PFSK-1 (cell line): ENCODE data around the gene SFRP5.

ENCODE experiments used
- POLR2AphosphoS5 ChIP-seq: IDR thresholded peaks from 2 replicates; pipeline ENCODE4 v1.6.1; 2012; ENCODE audit warnings: low read depth, mild to moderate bottlenecking, control low read depth, low read length, moderate library complexity
- REST ChIP-seq, 2 experiments: IDR thresholded peaks; 2 replicates each; pipeline versions ENCODE4 v1.6.1 to v1.8.0; 2011 to 2012; ENCODE audit warnings: low read depth in 2 of 2, low read length in 2 of 2, control low read depth in 1 of 2, inconsistent platforms in 1 of 2, mild to moderate bottlenecking in 1 of 2, moderate library complexity in 1 of 2; ENCODE audit not compliant: insufficient read depth in 1 of 2
- SIN3A ChIP-seq: IDR thresholded peaks from 2 replicates; pipeline ENCODE4 v1.6.1; 2012; ENCODE audit warnings: mild to moderate bottlenecking, low read length, moderate library complexity, borderline replicate concordance; ENCODE audit not compliant: insufficient read depth
- TAF1 ChIP-seq: IDR thresholded peaks from 2 replicates; pipeline ENCODE4 v1.6.1; 2012; ENCODE audit warnings: low read length, control low read depth, borderline replicate concordance; ENCODE audit not compliant: insufficient read depth

- TF ChIP-seq POLR2AphosphoS5 (no peak), REST (IDR thresholded peaks at IDR 0.05; ENCODE audit: insufficient read depth in 1 of 2, low read depth in 2 of 2, low read length in 2 of 2) (no peak), TAF1 (no peak), SIN3A (no peak)
These were observed 9.7 kb downstream of the SFRP5 start for GRCh38 chr10:97762056-97762455.
